IPS DF 6.9 (cell line): ENCODE results near the gene FAM149A.
A peak's percentile ranks its signal among the peaks of the same experiment; 100 is the strongest.

Source experiments
- DNase-seq: peaks from one replicate; pipeline ENCODE4 v3.0.0-alpha.2; 2013; ENCODE audit warnings: low read depth, low spot score
- H3K27ac ChIP-seq: one replicate; pipeline ENCODE4 v1.5.1; 2013; ENCODE audit warnings: low read length, control low read depth
- H3K27me3 ChIP-seq: 2 replicates; pipeline ENCODE4 v1.6.1; 2013; ENCODE audit warnings: mild to moderate bottlenecking, low read length; ENCODE audit not compliant: control insufficient read depth, insufficient read depth
- H3K36me3 ChIP-seq: 2 replicates; pipeline ENCODE4 v1.6.1; 2013; ENCODE audit warnings: low read length; ENCODE audit not compliant: control insufficient read depth, insufficient read depth
- H3K4me1 ChIP-seq: 2 replicates; pipeline ENCODE4 v1.6.1; 2013; ENCODE audit warnings: low read length; ENCODE audit not compliant: control insufficient read depth, insufficient read depth
- H3K4me3 ChIP-seq: 2 replicates; pipeline ENCODE4 v1.5.1; 2013; ENCODE audit warnings: mild to moderate bottlenecking, low read length
- H3K9me3 ChIP-seq: 2 replicates; pipeline ENCODE4 v1.6.1; 2013; ENCODE audit warnings: low read length, inconsistent platforms; ENCODE audit not compliant: control insufficient read depth, insufficient read depth
- WGBS: extraction: QIAGEN DNeasy Blood & Tissue Kit; methylation state at CpG from one replicate; pipeline ENCODE4 v1.1.7; 2013; ENCODE audit warnings: mixed read lengths, missing lambda C conversion rate; ENCODE audit not compliant: insufficient read length, insufficient coverage; 5-methylcytosine and 5-hydroxymethylcytosine counted together

FAM149A gene

GRCh38 chr4:186104114-186104889 lies at the start of gene FAM149A:
Gene FAM149A (plus strand): TSS chr4:186104704.
- peaks cover 2% of the 10 kb centered on the region for H3K4me1 ChIP-seq
- no peak for DNase-seq
- WGBS, result no CpG with 5 or more reads among the region's 57 CpGs
- H3K9me3 ChIP-seq, result no peaks in the 10 kb centered on the region
- no peak within 1 kb of the TSS for H3K27ac ChIP-seq
- H3K27me3 ChIP-seq, result peaks cover 5% of the 10 kb centered on the region; the same call in 1 of the 2 replicates
- H3K4me3 ChIP-seq, result peak within 1 kb of the TSS; percentile 52; the same call in 1 of the 2 replicates
- no peaks in the 10 kb centered on the region; the same call in 1 of the 2 replicates for H3K36me3 ChIP-seq

GRCh38 chr4:186058253-186058979 lies 46.1 kb upstream of the FAM149A start:
- Histone ChIP-seq H3K4me3 (no peak overlapping the region), H3K4me1 (no peaks in the 10 kb centered on the region), H3K9me3 (no peaks in the 10 kb centered on the region), H3K27ac (no peak overlapping the region), H3K27me3 (no peaks in the 10 kb centered on the region), H3K36me3 (no peaks in the 10 kb centered on the region)
- no peak for DNase-seq
- no CpG with 5 or more reads among the region's 6 CpGs for whole genome bisulfite sequencing

- H3K27ac ChIP-seq, result no peak overlapping the region
- no peaks in the 10 kb centered on the region for H3K36me3 ChIP-seq
- DNase-seq, result no peak
- H3K9me3 ChIP-seq, result no peaks in the 10 kb centered on the region
- no peaks in the 10 kb centered on the region for H3K27me3 ChIP-seq
- no CpG with 5 or more reads among the region's 3 CpGs for WGBS
- no peaks in the 10 kb centered on the region for H3K4me1 ChIP-seq
- H3K4me3 ChIP-seq, result no peak overlapping the region
Observed at GRCh38 chr4:186058980-186059316, 45.6 kb upstream of the FAM149A start.

- no peaks in the 10 kb centered on the region for H3K4me1 ChIP-seq
- no peak overlapping the region for H3K27ac ChIP-seq
- no peak overlapping the region for H3K4me3 ChIP-seq
- no peaks in the 10 kb centered on the region for H3K36me3 ChIP-seq
- 100% methylated on average over 1 of the region's 4 CpGs for WGBS
- H3K27me3 ChIP-seq, result no peaks in the 10 kb centered on the region
- no peaks in the 10 kb centered on the region for H3K9me3 ChIP-seq
- no peak for DNase-seq
Observed at GRCh38 chr4:186061921-186062320, 42.6 kb upstream of the FAM149A start.

GRCh38 chr4:186067757-186068385 lies 36.6 kb upstream of the FAM149A start:
- no CpG with 5 or more reads among the region's 9 CpGs for WGBS
- H3K9me3 ChIP-seq, result no peaks in the 10 kb centered on the region
- no peak overlapping the region for H3K27ac ChIP-seq
- no peak overlapping the region for H3K4me3 ChIP-seq
- no peak for DNase-seq
- H3K4me1 ChIP-seq, result no peaks in the 10 kb centered on the region; the same call in 1 of the 2 replicates
- H3K36me3 ChIP-seq, result no peaks in the 10 kb centered on the region
- no peaks in the 10 kb centered on the region for H3K27me3 ChIP-seq

GRCh38 chr4:186068581-186069348 lies 35.7 kb upstream of the FAM149A start, which contains the start of gene TLR3:
Gene TLR3 (plus strand): TSS chr4:186069156. CDS start chr4:186076620, 7,464 bp downstream.
- Histone ChIP-seq H3K4me3 (no peak within 1 kb of the TSS), H3K36me3 (no peaks in the 10 kb centered on the region), H3K9me3 (no peaks in the 10 kb centered on the region), H3K4me1 (no peaks in the 10 kb centered on the region; the same call in 1 of the 2 replicates), H3K27ac (no peak within 1 kb of the TSS), H3K27me3 (no peaks in the 10 kb centered on the region)
- WGBS, result no CpG with 5 or more reads among the region's 12 CpGs
- DNase-seq, result no peak

- H3K27me3 ChIP-seq, result no peaks in the 10 kb centered on the region
- 100% methylated on average over 2 of the region's 4 CpGs for WGBS
- no peaks in the 10 kb centered on the region; the same call in 1 of the 2 replicates for H3K4me1 ChIP-seq
- no peaks in the 10 kb centered on the region for H3K36me3 ChIP-seq
- H3K9me3 ChIP-seq, result no peaks in the 10 kb centered on the region
- no peak for DNase-seq
- no peak overlapping the region for H3K27ac ChIP-seq
- H3K4me3 ChIP-seq, result no peak overlapping the region
Observed at GRCh38 chr4:186069729-186070128, 34.8 kb upstream of the FAM149A start.

- Histone ChIP-seq H3K9me3 (no peaks in the 10 kb centered on the region), H3K27me3 (no peaks in the 10 kb centered on the region), H3K27ac (no peak overlapping the region), H3K4me3 (no peak overlapping the region), H3K4me1 (no peaks in the 10 kb centered on the region; the same call in 1 of the 2 replicates), H3K36me3 (no peaks in the 10 kb centered on the region)
- WGBS, result no CpG with 5 or more reads among the region's 10 CpGs
- no peak for DNase-seq
Observed at GRCh38 chr4:186072516-186072915, 32.0 kb upstream of the FAM149A start.

- no peak for DNase-seq
- no peak overlapping the region for H3K4me3 ChIP-seq
- no CpG with 5 or more reads among the region's 7 CpGs for WGBS
Observed at GRCh38 chr4:186074189-186074588, 30.3 kb upstream of the FAM149A start.

More at GRCh38 chr4:186074189-186074588, 30.3 kb upstream of the FAM149A start:
- no peaks in the 10 kb centered on the region for H3K36me3 ChIP-seq
- H3K27ac ChIP-seq, result no peak overlapping the region
- no peaks in the 10 kb centered on the region for H3K9me3 ChIP-seq
- H3K27me3 ChIP-seq, result no peaks in the 10 kb centered on the region
- H3K4me1 ChIP-seq, result no peaks in the 10 kb centered on the region
